GM12878 (cell line): ENCODE measurements around the gene MIA. TPM values are rescaled to one million over a fixed set of nuclear protein-coding genes. Genes with fewer than 3 reads are reported as not detected.
A peak's percentile ranks its signal among the peaks of the same experiment; 100 is the strongest.

Experiments used
- ATAC-seq: fragments of 200-7000 bp; cut with Tn5 transposase; 3 replicates; pipeline ENCODE4 v1.9.1; 2020; ENCODE audit warnings: mild to moderate bottlenecking, moderate library complexity
- BruUV-seq: library from RNA; stranded (reverse); fragments of 400-500 nt; replicated peaks from 2 replicates; lab custom pipeline; 2021; lab: Mats Ljungman, UMichigan
- CTCF ChIA-PET: fragments of 300-600 bp; sonication (Branson Sonifier 250); formaldehyde crosslinking; extraction: SDS; loops from one replicate; lab custom pipeline; 2021; ENCODE audit warnings: inconsistent platforms; lab: Yijun Ruan, JAX
- POLR2A ChIA-PET: fragments of 350-600 bp; formaldehyde crosslinking; extraction: SDS; loops from one replicate; lab custom pipeline; 2021; ENCODE audit warnings: inconsistent platforms; lab: Charles Lee
- RAD21 ChIA-PET: fragments of 300-600 bp; sonication (Branson Sonifier 250); formaldehyde crosslinking; loops from one replicate; lab custom pipeline; 2023; ENCODE audit warnings: antibody characterized with exemption; ENCODE audit not compliant: unreplicated experiment; lab: Charles Lee
- SMC1A ChIA-PET: fragments of 300-600 bp; sonication (Branson Sonifier 250); formaldehyde crosslinking; loops from one replicate; lab custom pipeline; 2023; ENCODE audit not compliant: unreplicated experiment, uncharacterized antibody; lab: Charles Lee
- DNase-seq: peaks from one replicate; pipeline ENCODE4 v3.0.0-alpha.2; 2011; ENCODE audit warnings: low read depth, low spot score
- FAIRE-seq: peaks from 3 replicates; lab custom pipeline; 2011; peaks lifted over from hg19 to GRCh38; lab: Jason Lieb, UNC
- H2AFZ ChIP-seq: 2 replicates; pipeline ENCODE4 v1.6.0; 2011; ENCODE audit warnings: low read depth, low read length, control low read depth; ENCODE audit not compliant: control insufficient read depth
- H3K27ac ChIP-seq: 2 replicates; pipeline ENCODE4 v1.5.1; 2011; ENCODE audit warnings: control low read depth; ENCODE audit not compliant: control insufficient read depth, insufficient read depth
- H3K27me3 ChIP-seq, 2 experiments: replicated peaks in 1 of 2; 2 replicates each; pipeline versions ENCODE4 v1.6.0 to v1.6.1; 2011; ENCODE audit warnings: low read length in 1 of 2; ENCODE audit not compliant: control insufficient read depth in 2 of 2, insufficient read depth in 2 of 2
- H3K36me3 ChIP-seq, 2 experiments: 2 replicates each; pipeline ENCODE4 v1.5.1; 2011; ENCODE audit warnings: low read length in 1 of 2; ENCODE audit not compliant: control insufficient read depth in 2 of 2, insufficient read depth in 2 of 2
- H3K4me1 ChIP-seq: 2 replicates; pipeline ENCODE4 v1.6.1; 2011; ENCODE audit warnings: mild to moderate bottlenecking, low read length, moderate library complexity, mixed read lengths; ENCODE audit not compliant: control insufficient read depth, insufficient read depth
- H3K4me2 ChIP-seq: 2 replicates; pipeline ENCODE4 v1.6.0; 2011; ENCODE audit warnings: control low read depth; ENCODE audit not compliant: control insufficient read depth, insufficient read depth
- H3K4me3 ChIP-seq: fragments of 200-600 bp; sonication (generic); 2 replicates; pipeline ENCODE4 v1.5.1; 2016
- H3K79me2 ChIP-seq: 2 replicates; pipeline ENCODE4 v1.6.0; 2011; ENCODE audit warnings: low read length; ENCODE audit not compliant: control insufficient read depth, insufficient read depth
- H3K9ac ChIP-seq: 2 replicates; pipeline ENCODE4 v1.8.0; 2011; ENCODE audit warnings: low read length, control low read depth, mixed read lengths; ENCODE audit not compliant: control insufficient read depth, insufficient read depth
- H3K9me3 ChIP-seq: replicated peaks from 3 replicates; pipeline ENCODE4 v1.5.1; 2011; ENCODE audit warnings: mild to moderate bottlenecking, low read length; ENCODE audit not compliant: control insufficient read depth, insufficient read depth
- H4K20me1 ChIP-seq: 2 replicates; pipeline ENCODE4 v1.6.0; 2011; ENCODE audit not compliant: control insufficient read depth, insufficient read depth
- ATF7 ChIP-seq: fragments of 450-650 bp; IDR thresholded peaks from 2 replicates; pipeline ENCODE4 v1.6.1; 2016; ENCODE audit warnings: low read depth, mild to moderate bottlenecking
- BHLHE40 ChIP-seq, 2 experiments: fragments of 450-650 bp in 1 of 2; IDR thresholded peaks; 2 replicates each; pipeline ENCODE4 v1.6.1; 2011 to 2017; ENCODE audit warnings: low read depth in 2 of 2, borderline replicate concordance in 1 of 2, improper control_type of control experiment in 1 of 2, low read length in 1 of 2, mild to moderate bottlenecking in 1 of 2
- CREB1 ChIP-seq: IDR thresholded peaks from 2 replicates; pipeline ENCODE4 v1.6.1; 2012; ENCODE audit warnings: low read depth, mild to moderate bottlenecking, inconsistent platforms
- CREM ChIP-seq: IDR thresholded peaks from 2 replicates; pipeline ENCODE4 v1.6.1; 2014; ENCODE audit warnings: antibody characterized with exemption, low read depth
- CTCF ChIP-seq, 3 experiments: IDR thresholded peaks in 2 of 3; conservative IDR thresholded peaks in 1 of 3; 2 replicates each; pipeline ENCODE4 v1.5.1; 2011; ENCODE audit warnings: low read depth in 3 of 3, low read length in 3 of 3, mild to moderate bottlenecking in 3 of 3, control low read depth in 2 of 3, moderate library complexity in 2 of 3, inconsistent platforms in 1 of 3, mixed read lengths in 1 of 3; ENCODE audit not compliant: control insufficient read depth in 2 of 3, insufficient read depth in 1 of 3; ENCODE audit errors: extremely low read depth in 1 of 3
- DPF2 ChIP-seq: fragments of 450-650 bp; IDR thresholded peaks from 2 replicates; pipeline ENCODE4 v1.6.1; 2017; ENCODE audit warnings: mild to moderate bottlenecking
- IKZF1 ChIP-seq: fragments of 450-650 bp; conservative IDR thresholded peaks from 2 replicates; pipeline ENCODE4 v1.6.1; 2017; ENCODE audit warnings: antibody characterized with exemption, mild to moderate bottlenecking
- RUNX3 ChIP-seq: IDR thresholded peaks from 2 replicates; pipeline ENCODE4 v1.6.1; 2012; ENCODE audit warnings: low read length, inconsistent platforms
- SMC3 ChIP-seq: IDR thresholded peaks from 2 replicates; pipeline ENCODE4 v1.6.1; 2011; ENCODE audit warnings: low read length, improper control_type of control experiment, borderline replicate concordance
- SUZ12 ChIP-seq: fragments of 200-600 bp; sonication (generic); IDR thresholded peaks from one replicate; pipeline ENCODE4 v1.6.1; 2018; ENCODE audit warnings: antibody characterized with exemption, mild to moderate bottlenecking; ENCODE audit not compliant: unreplicated experiment
- ZNF384 ChIP-seq: IDR thresholded peaks from 2 replicates; pipeline ENCODE4 v1.6.1; 2012; ENCODE audit warnings: low read depth, mild to moderate bottlenecking, low read length, improper control_type of control experiment, borderline replicate concordance
- WGBS: methylation state at CpG from one replicate; pipeline ENCODE4 v1.1.6; 2016; ENCODE audit warnings: low lambda C conversion rate; ENCODE audit not compliant: insufficient replicate concordance, insufficient coverage; ENCODE audit errors: missing lambda C conversion rate; 5-methylcytosine and 5-hydroxymethylcytosine counted together
- in situ Hi-C: fragments of 300-500 bp; cut with MboI; formaldehyde crosslinking; loops from 9 replicates; pipeline ENCODE4 v1.14.3; 2018; ENCODE audit warnings: mixed read lengths
- intact Hi-C: fragments of 100-400 bp; cut with micrococcal nuclease; formaldehyde crosslinking; loops from one replicate; pipeline ENCODE4 v1.14.2; 2022; ENCODE audit not compliant: unreplicated experiment
- polyA plus RNA-seq, 11 experiments: library from polyadenylated mRNA; depleted of rRNA in 4 of 11; unstranded in 6 of 11; stranded (reverse) in 5 of 11; fragments of >200 nt; fragmentation: Nextera tagmentation in 4 of 11; fragmentation: Illumina TruSeq in 1 of 11; extraction: Ambion mirVana in 4 of 11; extraction: Trizol in 1 of 11; gene quantifications; 1 replicate in 1 of 11; 2 replicates in 10 of 11; pipeline versions ENCODE4 v1.2.1 to v1.2.3, GENCODE V29; 2011 to 2016; ENCODE audit warnings: inconsistent platforms in 2 of 11, missing spikeins in 2 of 11, low read depth in 1 of 11
- total RNA-seq, 4 experiments: library from RNA; depleted of rRNA in 3 of 4; stranded (reverse); fragments of >200 nt in 3 of 4; fragmentation: Illumina TruSeq in 1 of 4; extraction: Trizol in 1 of 4; gene quantifications; 2 replicates each; pipeline versions ENCODE4 v1.2.1 to v1.2.3, GENCODE V29; 2013 to 2021

Gene MIA
- total and polyA plus RNA-seq, 10 of the 15 experiments (the other 5 are each of a cell fraction or from before 2014, with no cell fraction given) = 0.16 to 2.7 (median 1.4) TPM; not detected in 3

- TF ChIP-seq BHLHE40 (IDR thresholded peaks at IDR 0.05; ENCODE audit: borderline replicate concordance in 1 of 2, low read depth in 2 of 2, low read length in 1 of 2) (0 out of 4 replicates have a peak, but pooled peaks of 1 of the 2 experiments have one; percentile 11), ATF7 (peak; percentile 22), CREB1 (0 out of 2 replicates have a peak, but pooled peaks have one; percentile 15), SMC3 (no peak), ZNF384 (peak; percentile 72), DPF2 (0 out of 2 replicates have a peak, but pooled peaks have one; percentile 51)
These were observed 20.6 kb upstream of the MIA start (continued) for GRCh38 chr19:40754611-40755247.

GRCh38 chr19:40755248-40755624, 20.1 kb upstream of the MIA start:
- no TSS peak for BruUV-seq
- POLR2A ChIA-PET = interaction anchor here (0.5 to 9.5 kb wide), 18 partner anchors 10 to 706 kb away, joined by 3 to 331 read pairs (median 5); partner anchors contain the start of genes COQ8B, EGLN2, MIA and RAB4B
- H3K27ac ChIP-seq = peak overlapping the region; percentile 71
- intact Hi-C loops (loop anchor here (1.0 kb wide), 1 partner anchor 22 kb away; no protein-coding TSS in a partner anchor), in situ Hi-C loops (no loop called here)
- H3K79me2 ChIP-seq = peaks cover 71% of the 10 kb centered on the region
- no peak for FAIRE-seq
- DNase-seq = no peak
- H2AFZ ChIP-seq = no peak overlapping the region
- TF ChIP-seq CREM (no peak), IKZF1 (no peak), RUNX3 (0 out of 2 replicates have a peak, but pooled peaks have one; percentile 14), SUZ12 (no peak), ZNF384 (peak; percentile 6), BHLHE40 (IDR thresholded peaks at IDR 0.05; ENCODE audit: borderline replicate concordance in 1 of 2, low read depth in 2 of 2, low read length in 1 of 2) (peak in 1 of 2 experiments; percentile 76; a peak in 2 of 4 replicates), ATF7 (peak; percentile 13), CTCF (IDR thresholded peaks at IDR 0.05 in 2 of 3, conservative IDR thresholded peaks at IDR 0.05 in 1 of 3; ENCODE audit: control insufficient read depth in 2 of 3, extremely low read depth in 1 of 3, insufficient read depth in 1 of 3, low read depth in 3 of 3, low read length in 3 of 3) (no peak)
- RAD21 ChIA-PET = interaction anchor here (0.6 to 16.3 kb wide), 16 partner anchors 10 to 1264 kb away, joined by 3 to 291 read pairs (median 4); partner anchors contain the start of genes EGLN2, MIA and RAB4B
- H3K4me3 ChIP-seq = peak overlapping the region; percentile 79
- SMC1A ChIA-PET = interaction anchor here (1.0 to 13.2 kb wide), 9 partner anchors 11 to 352 kb away, joined by 3 to 256 read pairs (median 3); partner anchors contain the start of genes COQ8B, EGLN2, ITPKC and MIA
- H3K36me3 ChIP-seq = peaks cover 14 to 32% of the 10 kb centered on the region in 2 experiments; a peak in 3 of 4 replicates
- H4K20me1 ChIP-seq = peaks cover 14% of the 10 kb centered on the region
- WGBS = 17% methylated on average over 1 of the region's 3 CpGs
- peak overlapping the region; percentile 95 for H3K4me2 ChIP-seq
- no peaks in the 10 kb centered on the region for H3K9me3 ChIP-seq
- no peak for ATAC-seq
- H3K4me1 ChIP-seq = peaks cover 19% of the 10 kb centered on the region
- CTCF ChIA-PET = interaction anchor here (1.0 to 9.0 kb wide), 10 partner anchors 15 to 94 kb away, joined by 3 to 72 read pairs (median 5); partner anchors contain the start of genes EGLN2 and RAB4B
- H3K9ac ChIP-seq = 0 out of 2 replicates have a peak overlapping the region, but pooled peaks have one; percentile 35
- no peaks in the 10 kb centered on the region for H3K27me3 ChIP-seq
